HepG2 (cell line): ENCODE measurements around the gene ESPNL. TPM values are rescaled to one million over a fixed set of nuclear protein-coding genes. Genes with fewer than 3 reads are reported as not detected.

Source experiments
- ATF7 ChIP-seq, 2 experiments: fragments of 450-650 bp in 1 of 2; sonication (generic) in 1 of 2; formaldehyde crosslinking in 1 of 2; IDR thresholded peaks; 2 replicates each; pipeline versions ENCODE4 v1.4.0 to v1.6.1; 2016 to 2020; ENCODE audit warnings: antibody characterized with exemption in 1 of 2, mild to moderate bottlenecking in 1 of 2, missing genetic modification reagents in 1 of 2
- ELF4 ChIP-seq: sonication (generic); formaldehyde crosslinking; IDR thresholded peaks from 2 replicates; pipeline ENCODE4 v1.5.0; 2020; ENCODE audit warnings: missing genetic modification reagents, mild to moderate bottlenecking, moderate library complexity, borderline replicate concordance
- ERF ChIP-seq: IDR thresholded peaks from 2 replicates; pipeline ENCODE4 v1.6.1; 2018; ENCODE audit warnings: missing biosample characterization, missing genetic modification reagents
- HOXA9 ChIP-seq: sonication (generic); formaldehyde crosslinking; IDR thresholded peaks from 2 replicates; pipeline ENCODE4 v1.8.1; 2022; ENCODE audit warnings: missing genetic modification reagents, mild to moderate bottlenecking, moderate library complexity, borderline replicate concordance
- NR2F2 ChIP-seq: IDR thresholded peaks from 2 replicates; pipeline ENCODE4 v1.6.1; 2012; ENCODE audit warnings: low read depth, inconsistent platforms, borderline replicate concordance
- REXO4 ChIP-seq: sonication (generic); formaldehyde crosslinking; IDR thresholded peaks from 2 replicates; pipeline ENCODE4 v1.8.0; 2022; ENCODE audit warnings: missing genetic modification reagents, mild to moderate bottlenecking, borderline replicate concordance
- ZNF160 ChIP-seq: sonication (generic); formaldehyde crosslinking; IDR thresholded peaks from 2 replicates; pipeline ENCODE4 v1.8.0; 2022; ENCODE audit warnings: mild to moderate bottlenecking, inconsistent platforms, missing genetic modification reagents
- ZNF841 ChIP-seq: sonication (generic); formaldehyde crosslinking; IDR thresholded peaks from 2 replicates; pipeline ENCODE4 v1.8.1; 2023; ENCODE audit warnings: missing genetic modification reagents, borderline replicate concordance
- polyA plus RNA-seq, 8 experiments: library from polyadenylated mRNA; depleted of rRNA in 3 of 8; stranded (reverse) in 7 of 8; unstranded in 1 of 8; fragments of >200 nt; fragmentation: Illumina TruSeq in 4 of 8; extraction: Trizol in 4 of 8; gene quantifications; 2 replicates each; pipeline versions ENCODE4 v1.2.1 to v1.2.3, GENCODE V29; 2011 to 2016; ENCODE audit warnings: low read depth in 4 of 8, missing spikeins in 1 of 8, mixed read lengths in 1 of 8; ENCODE audit not compliant: insufficient read depth in 1 of 8
- total RNA-seq, 5 experiments: library from RNA; depleted of rRNA; stranded (reverse); fragments of >200 nt; fragmentation: Illumina TruSeq; extraction: Trizol; gene quantifications; 2 replicates each; pipeline ENCODE4 v1.2.3, GENCODE V29; 2016; ENCODE audit warnings: low read depth in 1 of 5
- TF ChIP-seq, protein P1 (sequence below): sonication (generic); formaldehyde crosslinking; IDR thresholded peaks from 2 replicates; pipeline ENCODE4 v1.5.1; 2020; ENCODE audit warnings: mild to moderate bottlenecking, missing genetic modification reagents, borderline replicate concordance
- TF ChIP-seq, protein P2 (sequence below): IDR thresholded peaks from 2 replicates; pipeline ENCODE4 v1.6.1; 2016; ENCODE audit warnings: missing genetic modification reagents, missing compliant biosample characterization

Gene ESPNL
- total and polyA plus RNA-seq, 2 of the 13 experiments (the other 11 are each of a cell fraction or from before 2014, with no cell fraction given) = 0.45 to 0.80 TPM

GRCh38 chr2:238060096-238060541 is 40.0 kb upstream of the ESPNL start (continued):
- TF ChIP-seq, protein P1, sequence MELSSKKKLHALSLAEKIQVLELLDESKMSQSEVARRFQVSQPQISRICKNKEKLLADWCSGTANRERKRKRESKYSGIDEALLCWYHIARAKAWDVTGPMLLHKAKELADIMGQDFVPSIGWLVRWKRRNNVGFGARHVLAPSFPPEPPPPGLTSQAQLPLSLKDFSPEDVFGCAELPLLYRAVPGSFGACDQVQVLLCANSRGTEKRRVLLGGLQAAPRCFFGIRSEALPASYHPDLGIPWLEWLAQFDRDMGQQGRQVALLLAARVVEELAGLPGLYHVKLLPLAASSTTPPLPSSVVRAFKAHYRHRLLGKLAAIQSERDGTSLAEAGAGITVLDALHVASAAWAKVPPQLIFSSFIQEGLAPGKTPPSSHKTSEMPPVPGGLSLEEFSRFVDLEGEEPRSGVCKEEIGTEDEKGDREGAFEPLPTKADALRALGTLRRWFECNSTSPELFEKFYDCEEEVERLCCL (CRISPR knock-in tag) = 0 out of 2 replicates have a peak, but pooled peaks have one; percentile 1
- TF ChIP-seq ATF7 (IDR thresholded peaks at IDR 0.05) (no peak), ATF7 (CRISPR knock-in tag; IDR thresholded peaks at IDR 0.05) (0 out of 2 replicates have a peak, but pooled peaks have one; percentile 36), ELF4 (CRISPR knock-in tag) (0 out of 2 replicates have a peak, but pooled peaks have one; percentile 1), NR2F2 (no peak; the same call in 1 of the 2 replicates), ZNF841 (0 out of 2 replicates have a peak, but pooled peaks have one; percentile 4), ZNF160 (0 out of 2 replicates have a peak, but pooled peaks have one; percentile 7), HOXA9 (CRISPR knock-in tag) (0 out of 2 replicates have a peak, but pooled peaks have one; percentile 9), ERF (CRISPR knock-in tag) (no peak), REXO4 (0 out of 2 replicates have a peak, but pooled peaks have one; percentile 30)
- TF ChIP-seq, protein P2, sequence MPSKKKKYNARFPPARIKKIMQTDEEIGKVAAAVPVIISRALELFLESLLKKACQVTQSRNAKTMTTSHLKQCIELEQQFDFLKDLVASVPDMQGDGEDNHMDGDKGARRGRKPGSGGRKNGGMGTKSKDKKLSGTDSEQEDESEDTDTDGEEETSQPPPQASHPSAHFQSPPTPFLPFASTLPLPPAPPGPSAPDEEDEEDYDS (CRISPR knock-in tag) = no peak
